HEK293 (cell line): ENCODE data around the gene TRMT10C.
"Not testable (repeated sequence)": the region's sequence is repeated elsewhere in the genome, so short reads cannot be mapped to it uniquely, and the experiment has no call there.

Source experiments
- CTCF ChIA-PET: fragments of 350-600 bp; formaldehyde crosslinking; extraction: SDS; loops from one replicate; lab custom pipeline; 2021; ENCODE audit warnings: antibody characterized with exemption; lab: Yijun Ruan, JAX
- POLR2A ChIA-PET: fragments of 300-600 bp; formaldehyde crosslinking; extraction: SDS; loops from one replicate; lab custom pipeline; 2020; ENCODE audit warnings: antibody characterized with exemption, inconsistent platforms; lab: Yijun Ruan, JAX
- H3K27ac ChIP-seq: fragments of 200-500 bp; sonication (Bioruptor generic); 2 replicates; pipeline ENCODE4 v1.5.1; 2014; ENCODE audit warnings: low read depth, low read length, control low read depth, inconsistent platforms; ENCODE audit errors: extremely low read depth
- H3K36me3 ChIP-seq, 2 experiments: fragments of 200-500 bp in 1 of 2; sonication (Bioruptor generic) in 1 of 2; 1 replicate in 1 of 2; 2 replicates in 1 of 2; pipeline ENCODE4 v1.5.1; 2014 to 2017; ENCODE audit warnings: inconsistent platforms in 2 of 2, low read length in 2 of 2; ENCODE audit not compliant: control insufficient read depth in 2 of 2, insufficient read depth in 1 of 2
- H3K4me1 ChIP-seq: fragments of 200-500 bp; sonication (Bioruptor generic); 2 replicates; pipeline ENCODE4 v1.5.1; 2014; ENCODE audit warnings: mild to moderate bottlenecking, low read length, inconsistent platforms; ENCODE audit not compliant: control insufficient read depth, insufficient read depth
- H3K4me3 ChIP-seq: 2 replicates; pipeline ENCODE4 v1.5.1; 2011; ENCODE audit warnings: low read depth, mild to moderate bottlenecking, control low read depth, low read length, moderate library complexity
- H3K9me3 ChIP-seq: fragments of 200-500 bp; sonication (Bioruptor generic); 2 replicates; pipeline ENCODE4 v1.5.1; 2014; ENCODE audit warnings: low read depth, low read length, inconsistent platforms; ENCODE audit not compliant: control insufficient read depth, insufficient read depth
- CTCF ChIP-seq: fragments of 450-650 bp; formaldehyde crosslinking; IDR thresholded peaks from 2 replicates; pipeline ENCODE4 v1.5.1; 2016; ENCODE audit warnings: missing biosample characterization, missing genetic modification characterization
- GFI1B ChIP-seq: fragments of 450-650 bp; formaldehyde crosslinking; IDR thresholded peaks from 2 replicates; pipeline ENCODE4 v1.5.1; 2016; ENCODE audit warnings: missing biosample characterization, missing genetic modification characterization
- MZF1 ChIP-seq: fragments of 450-650 bp; formaldehyde crosslinking; IDR thresholded peaks from 2 replicates; pipeline ENCODE4 v1.5.1; 2017; ENCODE audit warnings: missing biosample characterization, missing genetic modification characterization, borderline replicate concordance
- PRDM1 ChIP-seq: fragments of 450-650 bp; formaldehyde crosslinking; IDR thresholded peaks from 2 replicates; pipeline ENCODE4; 2016; ENCODE audit warnings: missing biosample characterization, missing genetic modification characterization
- SETDB1 ChIP-seq: IDR thresholded peaks from one replicate; pipeline ENCODE4 v1.6.1; 2017; ENCODE audit warnings: mild to moderate bottlenecking, low read length, moderate library complexity, mixed read lengths; ENCODE audit not compliant: insufficient read length
- ZBTB21 ChIP-seq: fragments of 450-650 bp; formaldehyde crosslinking; IDR thresholded peaks from 2 replicates; pipeline ENCODE4 v1.5.1; 2017; ENCODE audit warnings: missing biosample characterization, missing genetic modification characterization
- ZNF16 ChIP-seq: fragments of 450-650 bp; formaldehyde crosslinking; IDR thresholded peaks from 2 replicates; pipeline ENCODE4 v1.5.1; 2016; ENCODE audit warnings: low read depth, missing biosample characterization, missing genetic modification characterization
- ZNF214 ChIP-seq: fragments of 450-650 bp; formaldehyde crosslinking; IDR thresholded peaks from 2 replicates; pipeline ENCODE4 v1.5.1; 2017; ENCODE audit warnings: missing biosample characterization, mild to moderate bottlenecking, missing genetic modification characterization, borderline replicate concordance
- ZNF350 ChIP-seq: fragments of 450-650 bp; formaldehyde crosslinking; IDR thresholded peaks from 2 replicates; pipeline ENCODE4 v1.5.0; 2017; ENCODE audit warnings: missing biosample characterization, mild to moderate bottlenecking, missing genetic modification characterization
- ZNF362 ChIP-seq: fragments of 450-650 bp; formaldehyde crosslinking; IDR thresholded peaks from 2 replicates; pipeline ENCODE4 v1.5.1; 2016; ENCODE audit warnings: missing biosample characterization, missing genetic modification characterization
- ZNF391 ChIP-seq: fragments of 450-650 bp; formaldehyde crosslinking; IDR thresholded peaks from 2 replicates; pipeline ENCODE4 v1.5.1; 2016; ENCODE audit warnings: low read depth, missing biosample characterization, missing genetic modification characterization, borderline replicate concordance
- ZNF624 ChIP-seq: fragments of 450-650 bp; formaldehyde crosslinking; IDR thresholded peaks from 2 replicates; pipeline ENCODE4 v1.5.1; 2017; ENCODE audit warnings: missing biosample characterization, missing genetic modification characterization
- ZNF645 ChIP-seq: fragments of 450-650 bp; formaldehyde crosslinking; IDR thresholded peaks from 2 replicates; pipeline ENCODE4; 2016; ENCODE audit warnings: missing biosample characterization, missing genetic modification characterization
- ZNF670 ChIP-seq: fragments of 450-650 bp; formaldehyde crosslinking; IDR thresholded peaks from 2 replicates; pipeline ENCODE4 v1.5.1; 2016; ENCODE audit warnings: missing biosample characterization, missing genetic modification characterization, low read depth
- ZNF791 ChIP-seq: fragments of 450-650 bp; formaldehyde crosslinking; IDR thresholded peaks from 2 replicates; pipeline ENCODE4 v1.5.1; 2016; ENCODE audit warnings: missing biosample characterization, missing genetic modification characterization
- ZSCAN5A ChIP-seq: fragments of 450-650 bp; formaldehyde crosslinking; IDR thresholded peaks from 2 replicates; pipeline ENCODE4 v1.5.1; 2016; ENCODE audit warnings: missing biosample characterization, missing genetic modification characterization
- ZXDB ChIP-seq: fragments of 450-650 bp; formaldehyde crosslinking; IDR thresholded peaks from 2 replicates; pipeline ENCODE4 v1.5.1; 2016; ENCODE audit warnings: missing biosample characterization, missing genetic modification characterization

TRMT10C gene

GRCh38 chr3:101549473-101549872 lies 12.2 kb upstream of the TRMT10C start:
- Histone ChIP-seq H3K27ac (no peak overlapping the region), H3K4me3 (no peak overlapping the region)
- POLR2A ChIA-PET, result no interaction called here
- TF ChIP-seq ZNF791 (tag by site-specific recombination), result no peak
- no peak for TF ChIP-seq GFI1B (tag by site-specific recombination)
- TF ChIP-seq ZNF391, result no peak
- TF ChIP-seq ZNF670 (tag by site-specific recombination), result no peak
- TF ChIP-seq ZXDB (tag by site-specific recombination), result no peak
- TF ChIP-seq SETDB1, result no peak
- no peak for TF ChIP-seq ZBTB21
- TF ChIP-seq CTCF (tag by site-specific recombination), result no peak
- TF ChIP-seq, all 188 proteins: peak for 0
- Histone ChIP-seq H3K4me1 (no peaks in the 10 kb centered on the region), H3K36me3 (no peaks in the 10 kb centered on the region), H3K9me3 (no peaks in the 10 kb centered on the region)
- CTCF ChIA-PET, result no interaction called here

GRCh38 chr3:101551359-101552081 lies 10.1 kb upstream of the TRMT10C start:
- H3K36me3 ChIP-seq, H3K9me3 ChIP-seq, POLR2A ChIA-PET, H3K4me1 ChIP-seq, CTCF ChIA-PET, H3K4me3 ChIP-seq, H3K27ac ChIP-seq: not testable (repeated sequence)

GRCh38 chr3:101553381-101553780 lies 8.3 kb upstream of the TRMT10C start:
- H3K4me3 ChIP-seq, CTCF ChIA-PET, H3K36me3 ChIP-seq, H3K27ac ChIP-seq, POLR2A ChIA-PET, H3K9me3 ChIP-seq, H3K4me1 ChIP-seq: not testable (repeated sequence)

GRCh38 chr3:101556064-101556463 lies 5.6 kb upstream of the TRMT10C start:
- H3K4me3 ChIP-seq, result no peak overlapping the region
- TF ChIP-seq ZNF16 (tag by site-specific recombination) (no peak), ZNF214 (tag by site-specific recombination) (no peak), PRDM1 (no peak), ZNF645 (tag by site-specific recombination) (no peak), ZSCAN5A (tag by site-specific recombination) (no peak), MZF1 (tag by site-specific recombination) (no peak), ZNF362 (tag by site-specific recombination) (no peak), ZNF624 (tag by site-specific recombination) (no peak), ZNF350 (tag by site-specific recombination) (no peak)
- TF ChIP-seq, all 188 proteins: peak for 0
- Histone ChIP-seq H3K36me3 (no peaks in the 10 kb centered on the region), H3K9me3 (no peaks in the 10 kb centered on the region), H3K4me1 (0 out of 2 replicates have a peak, but pooled peaks cover 2% of the 10 kb centered on the region), H3K27ac (no peak overlapping the region)
- POLR2A ChIA-PET, result no interaction called here
- CTCF ChIA-PET, result interaction anchor here (0.7 kb wide), 1 partner anchor 624 kb away, joined by 3 read pairs; no protein-coding TSS in a partner anchor
